ENCODE measurements around the gene SLC24A3. TPM values are rescaled to one million over a fixed set of nuclear protein-coding genes. Genes with fewer than 3 reads are reported as not detected.

The SLC24A3 gene
- total and polyA plus RNA-seq, 2 of the 13 experiments (the other 11 are each of a cell fraction or from before 2014, with no cell fraction given): not detected

DNA sequence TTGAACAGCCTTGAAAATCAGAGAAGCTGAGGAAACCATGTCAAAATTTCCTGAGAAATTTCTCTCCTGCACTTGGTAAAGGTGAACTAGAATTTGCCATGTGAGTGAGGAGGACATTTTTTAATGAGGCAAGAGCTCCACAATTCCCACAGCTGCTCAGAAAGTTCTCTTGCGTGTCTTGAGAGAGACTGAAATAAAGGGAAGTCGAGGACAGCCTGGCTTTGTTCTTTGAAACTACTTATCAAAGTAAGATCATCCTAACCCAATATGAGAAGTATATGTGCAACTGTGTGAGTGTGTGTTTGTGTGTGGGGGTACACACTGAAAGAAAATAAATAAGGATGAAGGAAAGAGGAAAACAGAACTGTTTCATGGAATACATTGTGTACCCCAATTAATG, 163.4 kb downstream of the SLC24A3 start:
- ChIA-PET POLR2A (no interaction called here), CTCF (ENCODE audit: low intra/inter-chr PET ratio, low total read pairs) (no interaction called here)
- Histone ChIP-seq H3K79me2 (ENCODE audit: insufficient read depth, low read length) (no peaks in the 10 kb centered on the region), H3K9ac (ENCODE audit: insufficient read depth, low read depth, low read length) (no peak overlapping the region), H3K4me2 (ENCODE audit: low read depth, low read length) (no peak overlapping the region), H3K4me1 (ENCODE audit: insufficient read depth, low read length) (no peaks in the 10 kb centered on the region), H4K20me1 (ENCODE audit: insufficient read depth, low read length) (no peaks in the 10 kb centered on the region), H2AFZ (ENCODE audit: low read length) (no peak overlapping the region), H3K27me3 (ENCODE audit: control insufficient read depth in 1 of 2, insufficient read depth in 2 of 2, low read length in 2 of 2) (no peaks in the 10 kb centered on the region; a peak in 1 of 5 replicates), H3K27ac (ENCODE audit: extremely low read length, insufficient read depth, low read length) (no peak overlapping the region), H3K4me3 (replicated peaks in 1 of 3; ENCODE audit: insufficient read depth in 1 of 3, low read depth in 2 of 3, low read length in 3 of 3) (no peak overlapping the region), H3K9me3 (ENCODE audit: low read length) (no peaks in the 10 kb centered on the region), H3K36me3 (replicated peaks in 1 of 2; ENCODE audit: control insufficient read depth in 1 of 2, insufficient read depth in 2 of 2, low read length in 2 of 2) (no peaks in the 10 kb centered on the region)
- no TSS peak for BruUV-seq (replicated peaks)
- TF ChIP-seq ATM (IDR thresholded peaks at IDR 0.05; ENCODE audit: borderline replicate concordance) (no peak), MTF2 (CRISPR knock-in tag; IDR thresholded peaks at IDR 0.05; ENCODE audit: borderline replicate concordance) (no peak), REPIN1 (CRISPR knock-in tag; IDR thresholded peaks at IDR 0.05; ENCODE audit: borderline replicate concordance, low read depth) (no peak), ARID2 (CRISPR knock-in tag; IDR thresholded peaks at IDR 0.05; ENCODE audit: borderline replicate concordance) (no peak), PCBP1 (IDR thresholded peaks at IDR 0.05; ENCODE audit: borderline replicate concordance, low read depth, low read length) (no peak), ZNF674 (CRISPR knock-in tag; IDR thresholded peaks at IDR 0.05; ENCODE audit: low read depth) (no peak), RARA (CRISPR knock-in tag; IDR thresholded peaks at IDR 0.05) (no peak)
- TF ChIP-seq, protein P1, sequence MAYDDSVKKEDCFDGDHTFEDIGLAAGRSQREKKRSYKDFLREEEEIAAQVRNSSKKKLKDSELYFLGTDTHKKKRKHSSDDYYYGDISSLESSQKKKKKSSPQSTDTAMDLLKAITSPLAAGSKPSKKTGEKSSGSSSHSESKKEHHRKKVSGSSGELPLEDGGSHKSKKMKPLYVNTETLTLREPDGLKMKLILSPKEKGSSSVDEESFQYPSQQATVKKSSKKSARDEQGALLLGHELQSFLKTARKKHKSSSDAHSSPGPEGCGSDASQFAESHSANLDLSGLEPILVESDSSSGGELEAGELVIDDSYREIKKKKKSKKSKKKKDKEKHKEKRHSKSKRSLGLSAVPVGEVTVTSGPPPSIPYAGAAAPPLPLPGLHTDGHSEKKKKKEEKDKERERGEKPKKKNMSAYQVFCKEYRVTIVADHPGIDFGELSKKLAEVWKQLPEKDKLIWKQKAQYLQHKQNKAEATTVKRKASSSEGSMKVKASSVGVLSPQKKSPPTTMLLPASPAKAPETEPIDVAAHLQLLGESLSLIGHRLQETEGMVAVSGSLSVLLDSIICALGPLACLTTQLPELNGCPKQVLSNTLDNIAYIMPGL (CRISPR knock-in tag; IDR thresholded peaks at IDR 0.05; ENCODE audit: borderline replicate concordance in 1 of 2, low read depth in 1 of 2): no peak
- no peak for DNase-seq (ENCODE audit: low spot score)
- in situ Hi-C loops (cut with HindIII; ENCODE audit: extremely low pct_ligation_motif_present, low pct_unique_long_range_greater_than_20kb) (no loop called here), intact Hi-C loops (cut with micrococcal nuclease; ENCODE audit: unreplicated experiment) (no loop called here)
- FAIRE-seq: no peak
- 0% methylated on average over 2 of the region's 2 CpGs for WGBS (ENCODE audit: low lambda C conversion rate)
- no peak for ATAC-seq
